ENCODE data around the gene SLC7A1. TPM values are rescaled to one million over a fixed set of nuclear protein-coding genes. Genes with fewer than 3 reads are reported as not detected.

Gene SLC7A1
- total RNA-seq, 1 experiment from 2014 or later, result 62.8 TPM

DNA sequence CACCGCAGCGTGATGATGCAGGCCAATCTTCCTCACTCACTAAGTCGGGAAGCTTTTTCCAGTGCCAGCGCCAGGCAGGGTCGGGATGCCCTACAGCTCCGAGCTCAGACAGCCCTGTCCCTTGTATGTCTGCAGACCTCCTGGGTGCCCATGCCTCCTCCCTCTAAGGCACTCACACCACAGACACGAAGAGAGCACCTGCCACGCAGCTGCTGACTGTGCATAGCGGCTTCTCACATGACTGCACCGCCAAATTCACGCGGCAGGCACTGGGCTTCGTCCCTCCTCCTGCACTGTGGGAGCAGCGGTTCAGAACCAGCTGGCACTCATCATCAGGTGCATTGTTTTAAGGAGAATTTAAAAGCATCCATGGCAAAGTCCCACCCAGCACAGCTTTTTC lies 88.1 kb downstream of the SLC7A1 start:
- CTCF ChIA-PET, result interaction anchor here (0.6 kb wide), 1 partner anchor 606 kb away, joined by 3 read pairs; no protein-coding TSS in a partner anchor
- no peak for TF ChIP-seq EZH2 (IDR thresholded peaks at IDR 0.05; ENCODE audit: low read depth)
- TF ChIP-seq, protein P1, sequence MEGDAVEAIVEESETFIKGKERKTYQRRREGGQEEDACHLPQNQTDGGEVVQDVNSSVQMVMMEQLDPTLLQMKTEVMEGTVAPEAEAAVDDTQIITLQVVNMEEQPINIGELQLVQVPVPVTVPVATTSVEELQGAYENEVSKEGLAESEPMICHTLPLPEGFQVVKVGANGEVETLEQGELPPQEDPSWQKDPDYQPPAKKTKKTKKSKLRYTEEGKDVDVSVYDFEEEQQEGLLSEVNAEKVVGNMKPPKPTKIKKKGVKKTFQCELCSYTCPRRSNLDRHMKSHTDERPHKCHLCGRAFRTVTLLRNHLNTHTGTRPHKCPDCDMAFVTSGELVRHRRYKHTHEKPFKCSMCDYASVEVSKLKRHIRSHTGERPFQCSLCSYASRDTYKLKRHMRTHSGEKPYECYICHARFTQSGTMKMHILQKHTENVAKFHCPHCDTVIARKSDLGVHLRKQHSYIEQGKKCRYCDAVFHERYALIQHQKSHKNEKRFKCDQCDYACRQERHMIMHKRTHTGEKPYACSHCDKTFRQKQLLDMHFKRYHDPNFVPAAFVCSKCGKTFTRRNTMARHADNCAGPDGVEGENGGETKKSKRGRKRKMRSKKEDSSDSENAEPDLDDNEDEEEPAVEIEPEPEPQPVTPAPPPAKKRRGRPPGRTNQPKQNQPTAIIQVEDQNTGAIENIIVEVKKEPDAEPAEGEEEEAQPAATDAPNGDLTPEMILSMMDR (conservative IDR thresholded peaks at IDR 0.05), result no peak
- no peaks in the 10 kb centered on the region for H3K4me1 ChIP-seq (replicated peaks; ENCODE audit: insufficient read depth)
- H3K9me2 ChIP-seq (ENCODE audit: insufficient read depth), result no peaks in the 10 kb centered on the region
- no peak overlapping the region for H3K27ac ChIP-seq
- no peaks in the 10 kb centered on the region for H3K27me3 ChIP-seq (ENCODE audit: insufficient read depth, low read depth)
- BruUV-seq (replicated peaks), result no TSS peak
- no peaks in the 10 kb centered on the region for H3K36me3 ChIP-seq (ENCODE audit: low read depth)
- H3K79me2 ChIP-seq (ENCODE audit: low read depth), result no peaks in the 10 kb centered on the region
- H3F3A ChIP-seq (ENCODE audit: insufficient read depth, low read depth), result peaks cover 14% of the 10 kb centered on the region; the same call in 1 of the 2 replicates
- H4K20me1 ChIP-seq (ENCODE audit: insufficient read depth), result peaks cover 22% of the 10 kb centered on the region
- POLR2A ChIA-PET (ENCODE audit: unreplicated experiment), result no interaction called here
- H3K9me3 ChIP-seq (ENCODE audit: insufficient read depth, low read depth), result no peaks in the 10 kb centered on the region
- intact Hi-C loops (cut with micrococcal nuclease; ENCODE audit: unreplicated experiment), result loop anchor here (5.0 kb wide), 2 partner anchors 260 to 335 kb away; no protein-coding TSS in a partner anchor
- no peak for DNase-seq
- H2AFZ ChIP-seq, result no peak overlapping the region
- H3K4me3 ChIP-seq, result no peak overlapping the region
- H3K4me2 ChIP-seq, result no peak overlapping the region

DNA sequence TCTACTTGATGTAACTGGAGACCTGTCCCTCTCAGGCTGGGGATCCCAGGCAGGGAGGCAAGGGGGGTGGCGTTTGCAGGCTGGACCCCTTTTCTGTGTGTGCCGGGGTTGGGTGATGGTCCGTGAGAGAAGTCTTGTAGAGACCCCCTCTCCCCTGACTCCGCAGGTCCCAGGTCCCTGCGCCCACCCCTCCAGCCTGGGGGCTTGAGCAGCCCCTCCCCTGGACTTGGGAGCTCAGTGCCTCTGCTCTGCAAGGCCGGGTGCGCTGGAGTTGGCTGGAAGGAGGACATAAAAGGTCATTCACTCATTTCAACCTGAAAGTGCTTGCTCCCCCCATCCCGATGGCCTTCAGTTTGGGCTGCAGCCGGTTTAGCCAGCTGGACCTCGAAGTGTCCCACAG lies 89.5 kb downstream of the SLC7A1 start:
- peaks cover 14% of the 10 kb centered on the region; the same call in 1 of the 2 replicates for H3F3A ChIP-seq (ENCODE audit: insufficient read depth, low read depth)
- no peak overlapping the region for H2AFZ ChIP-seq
- no peaks in the 10 kb centered on the region for H3K9me3 ChIP-seq (ENCODE audit: insufficient read depth, low read depth)
- BruUV-seq (replicated peaks), result no TSS peak
- peaks cover 2% of the 10 kb centered on the region; the same call in 1 of the 2 replicates for H3K27me3 ChIP-seq (ENCODE audit: insufficient read depth, low read depth)
- H3K4me3 ChIP-seq, result no peak overlapping the region
- no peaks in the 10 kb centered on the region for H3K36me3 ChIP-seq (ENCODE audit: low read depth)
- no peak for TF ChIP-seq EZH2 (IDR thresholded peaks at IDR 0.05; ENCODE audit: low read depth)
- TF ChIP-seq, protein P1 (conservative IDR thresholded peaks at IDR 0.05), result no peak
- no peak for DNase-seq
- no peaks in the 10 kb centered on the region for H3K9me2 ChIP-seq (ENCODE audit: insufficient read depth)
- H3K4me2 ChIP-seq, result no peak overlapping the region
- no peak overlapping the region for H3K27ac ChIP-seq
- CTCF ChIA-PET, result no interaction called here
- no peaks in the 10 kb centered on the region for H3K79me2 ChIP-seq (ENCODE audit: low read depth)
- intact Hi-C loops (cut with micrococcal nuclease; ENCODE audit: unreplicated experiment), result loop anchor here (5.0 kb wide), 2 partner anchors 261 to 336 kb away; no protein-coding TSS in a partner anchor
- H4K20me1 ChIP-seq (ENCODE audit: insufficient read depth), result peaks cover 18% of the 10 kb centered on the region
- H3K4me1 ChIP-seq (replicated peaks; ENCODE audit: insufficient read depth), result no peaks in the 10 kb centered on the region
- POLR2A ChIA-PET (ENCODE audit: unreplicated experiment), result no interaction called here

DNA sequence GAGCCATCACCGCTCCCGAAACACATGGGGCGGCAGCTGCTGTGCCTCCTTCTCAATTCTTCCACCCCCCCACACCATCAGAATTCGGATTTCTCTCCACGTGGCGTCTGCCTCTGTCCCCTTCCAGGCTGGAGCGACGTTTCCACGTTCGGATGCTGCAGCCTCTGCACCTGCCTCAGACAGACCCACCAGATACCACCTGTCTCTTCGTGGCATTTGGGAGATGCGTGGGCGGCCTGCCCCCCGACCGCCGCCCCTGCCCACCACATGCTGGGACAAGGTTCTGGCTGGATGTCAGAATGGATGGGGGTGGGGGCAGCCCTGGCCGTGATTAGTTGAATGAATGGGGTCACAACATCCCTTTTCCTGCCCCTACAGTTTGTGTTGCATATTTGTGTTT lies 90.0 kb downstream of the SLC7A1 start:
- Histone ChIP-seq H3K27ac (no peak overlapping the region), H4K20me1 (ENCODE audit: insufficient read depth) (peaks cover 14% of the 10 kb centered on the region), H3K27me3 (ENCODE audit: insufficient read depth, low read depth) (peaks cover 4% of the 10 kb centered on the region; the same call in 1 of the 2 replicates), H3K79me2 (ENCODE audit: low read depth) (no peaks in the 10 kb centered on the region), H3K4me1 (replicated peaks; ENCODE audit: insufficient read depth) (no peaks in the 10 kb centered on the region), H3K9me3 (ENCODE audit: insufficient read depth, low read depth) (no peaks in the 10 kb centered on the region), H3K4me3 (no peak overlapping the region), H3K36me3 (ENCODE audit: low read depth) (no peaks in the 10 kb centered on the region), H3K4me2 (no peak overlapping the region), H2AFZ (no peak overlapping the region), H3F3A (ENCODE audit: insufficient read depth, low read depth) (peaks cover 14% of the 10 kb centered on the region; the same call in 1 of the 2 replicates), H3K9me2 (ENCODE audit: insufficient read depth) (no peaks in the 10 kb centered on the region)
- DNase-seq, result no peak
- no TSS peak for BruUV-seq (replicated peaks)
- no peak for TF ChIP-seq EZH2 (IDR thresholded peaks at IDR 0.05; ENCODE audit: low read depth)
- TF ChIP-seq, protein P1 (conservative IDR thresholded peaks at IDR 0.05), result no peak
- intact Hi-C loops (cut with micrococcal nuclease; ENCODE audit: unreplicated experiment), result loop anchor here (5.0 kb wide), 2 partner anchors 262 to 337 kb away; no protein-coding TSS in a partner anchor
- CTCF ChIA-PET, result no interaction called here
- POLR2A ChIA-PET (ENCODE audit: unreplicated experiment), result no interaction called here
